Loucy (cell line): ENCODE data around the gene DNAH17.

Experiments
- H2AFZ ChIP-seq: fragments of 200-600 bp; sonication (generic); 2 replicates; pipeline ENCODE4 v1.6.0; 2016; ENCODE audit warnings: antibody characterized with exemption, mild to moderate bottlenecking, low read length, moderate library complexity
- H3F3A ChIP-seq: fragments of 200-600 bp; 2 replicates; pipeline ENCODE4 v1.6.0; 2016; ENCODE audit warnings: antibody characterized with exemption, low read depth, mild to moderate bottlenecking
- H3K27me3 ChIP-seq: fragments of 200-600 bp; sonication (generic); 2 replicates; pipeline ENCODE4 v1.6.1; 2014; ENCODE audit warnings: low read length, mild to moderate bottlenecking; ENCODE audit not compliant: insufficient read depth, poor library complexity, severe bottlenecking
- H3K36me3 ChIP-seq: fragments of 200-600 bp; sonication (generic); 2 replicates; pipeline ENCODE4 v1.6.1; 2016; ENCODE audit warnings: low read length; ENCODE audit not compliant: insufficient read depth
- H3K4me1 ChIP-seq: fragments of 200-600 bp; sonication (generic); 2 replicates; pipeline ENCODE4 v1.5.1; 2014; ENCODE audit warnings: low read length, mild to moderate bottlenecking; ENCODE audit not compliant: insufficient read depth, poor library complexity, severe bottlenecking
- H3K4me2 ChIP-seq: fragments of 200-600 bp; sonication (generic); 2 replicates; pipeline ENCODE4 v1.6.0; 2014; ENCODE audit warnings: antibody characterized with exemption, low read length, low read depth, mild to moderate bottlenecking; ENCODE audit not compliant: poor library complexity, severe bottlenecking
- H3K4me3 ChIP-seq: fragments of 200-600 bp; sonication (generic); 2 replicates; pipeline ENCODE4 v1.5.1; 2014; ENCODE audit warnings: low read length, mild to moderate bottlenecking, mixed read lengths; ENCODE audit not compliant: poor library complexity, severe bottlenecking
- H3K79me2 ChIP-seq: fragments of 200-600 bp; sonication (generic); 2 replicates; pipeline ENCODE4 v1.6.1; 2014; ENCODE audit warnings: low read length; ENCODE audit not compliant: insufficient read depth
- H3K9ac ChIP-seq: fragments of 200-600 bp; sonication (generic); 2 replicates; pipeline ENCODE4 v1.6.0; 2014; ENCODE audit warnings: mild to moderate bottlenecking, low read depth, low read length, moderate library complexity; ENCODE audit not compliant: poor library complexity, severe bottlenecking
- H3K9me2 ChIP-seq: fragments of 200-600 bp; sonication (generic); replicated peaks from 2 replicates; pipeline ENCODE4 v1.6.1; 2016; ENCODE audit warnings: low read depth, low read length, mixed read lengths
- H3K9me3 ChIP-seq: fragments of 200-600 bp; sonication (generic); 2 replicates; pipeline ENCODE4 v1.6.1; 2014; ENCODE audit warnings: mild to moderate bottlenecking, antibody characterized with exemption, low read length, low read depth; ENCODE audit not compliant: insufficient read depth
- H4K20me1 ChIP-seq: fragments of 200-600 bp; sonication (generic); 2 replicates; pipeline ENCODE4 v1.6.0; 2014; ENCODE audit warnings: antibody characterized with exemption, low read length, mild to moderate bottlenecking; ENCODE audit not compliant: insufficient read depth, poor library complexity, severe bottlenecking
- EZH2phosphoT487 ChIP-seq: fragments of 200-600 bp; IDR thresholded peaks from 2 replicates; pipeline ENCODE4 v1.6.1; 2018; ENCODE audit warnings: antibody characterized with exemption, mild to moderate bottlenecking, moderate library complexity, borderline replicate concordance
- TF ChIP-seq, protein P1 (sequence below): fragments of 200-600 bp; sonication (generic); conservative IDR thresholded peaks from 2 replicates; pipeline ENCODE4 v1.5.1; 2014; ENCODE audit warnings: mild to moderate bottlenecking, antibody characterized with exemption, low read length

Gene DNAH17

DNA sequence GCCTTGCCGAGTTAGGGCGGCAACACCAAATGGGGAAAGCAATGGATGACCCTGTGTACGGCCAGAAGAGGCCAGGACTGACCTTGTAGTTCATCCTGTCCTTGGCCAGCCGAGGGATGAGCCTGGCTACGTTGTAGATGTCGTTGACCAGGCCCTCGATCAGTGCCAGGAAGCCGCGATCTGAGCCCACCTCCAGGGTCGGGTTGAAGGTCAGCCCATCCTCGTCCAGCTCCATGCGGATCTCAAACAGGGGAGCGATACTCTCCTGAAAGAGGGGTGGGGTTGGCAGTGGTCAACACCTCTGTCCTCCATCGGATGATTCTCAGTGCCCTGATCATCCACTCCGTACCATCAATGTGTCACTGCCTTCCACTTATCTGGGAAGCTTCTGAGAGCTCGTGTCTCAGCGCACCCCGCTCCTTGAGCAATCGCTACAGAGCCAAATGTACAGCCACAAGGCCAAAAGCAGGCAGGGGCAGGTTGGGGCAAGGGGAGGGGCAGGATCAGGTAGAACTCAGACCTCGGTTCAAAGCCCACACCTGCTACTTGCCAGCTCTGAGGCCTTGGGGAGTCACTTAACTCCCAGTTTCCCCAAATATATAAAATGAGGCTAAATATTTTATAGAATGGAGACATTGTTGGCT lies 39.9 kb downstream of the DNAH17 start:
- Histone ChIP-seq H3K79me2 (no peaks in the 10 kb centered on the region), H3K4me2 (no peak overlapping the region), H3F3A (no peaks in the 10 kb centered on the region), H3K27me3 (no peaks in the 10 kb centered on the region), H4K20me1 (no peaks in the 10 kb centered on the region), H3K4me1 (peaks cover 6% of the 10 kb centered on the region), H3K9me3 (no peaks in the 10 kb centered on the region), H3K9me2 (no peaks in the 10 kb centered on the region), H2AFZ (no peak overlapping the region), H3K36me3 (no peaks in the 10 kb centered on the region), H3K4me3 (no peak overlapping the region), H3K9ac (no peak overlapping the region)
- TF ChIP-seq, protein P1, sequence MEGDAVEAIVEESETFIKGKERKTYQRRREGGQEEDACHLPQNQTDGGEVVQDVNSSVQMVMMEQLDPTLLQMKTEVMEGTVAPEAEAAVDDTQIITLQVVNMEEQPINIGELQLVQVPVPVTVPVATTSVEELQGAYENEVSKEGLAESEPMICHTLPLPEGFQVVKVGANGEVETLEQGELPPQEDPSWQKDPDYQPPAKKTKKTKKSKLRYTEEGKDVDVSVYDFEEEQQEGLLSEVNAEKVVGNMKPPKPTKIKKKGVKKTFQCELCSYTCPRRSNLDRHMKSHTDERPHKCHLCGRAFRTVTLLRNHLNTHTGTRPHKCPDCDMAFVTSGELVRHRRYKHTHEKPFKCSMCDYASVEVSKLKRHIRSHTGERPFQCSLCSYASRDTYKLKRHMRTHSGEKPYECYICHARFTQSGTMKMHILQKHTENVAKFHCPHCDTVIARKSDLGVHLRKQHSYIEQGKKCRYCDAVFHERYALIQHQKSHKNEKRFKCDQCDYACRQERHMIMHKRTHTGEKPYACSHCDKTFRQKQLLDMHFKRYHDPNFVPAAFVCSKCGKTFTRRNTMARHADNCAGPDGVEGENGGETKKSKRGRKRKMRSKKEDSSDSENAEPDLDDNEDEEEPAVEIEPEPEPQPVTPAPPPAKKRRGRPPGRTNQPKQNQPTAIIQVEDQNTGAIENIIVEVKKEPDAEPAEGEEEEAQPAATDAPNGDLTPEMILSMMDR, result no peak
- TF ChIP-seq EZH2phosphoT487, result no peak

DNA sequence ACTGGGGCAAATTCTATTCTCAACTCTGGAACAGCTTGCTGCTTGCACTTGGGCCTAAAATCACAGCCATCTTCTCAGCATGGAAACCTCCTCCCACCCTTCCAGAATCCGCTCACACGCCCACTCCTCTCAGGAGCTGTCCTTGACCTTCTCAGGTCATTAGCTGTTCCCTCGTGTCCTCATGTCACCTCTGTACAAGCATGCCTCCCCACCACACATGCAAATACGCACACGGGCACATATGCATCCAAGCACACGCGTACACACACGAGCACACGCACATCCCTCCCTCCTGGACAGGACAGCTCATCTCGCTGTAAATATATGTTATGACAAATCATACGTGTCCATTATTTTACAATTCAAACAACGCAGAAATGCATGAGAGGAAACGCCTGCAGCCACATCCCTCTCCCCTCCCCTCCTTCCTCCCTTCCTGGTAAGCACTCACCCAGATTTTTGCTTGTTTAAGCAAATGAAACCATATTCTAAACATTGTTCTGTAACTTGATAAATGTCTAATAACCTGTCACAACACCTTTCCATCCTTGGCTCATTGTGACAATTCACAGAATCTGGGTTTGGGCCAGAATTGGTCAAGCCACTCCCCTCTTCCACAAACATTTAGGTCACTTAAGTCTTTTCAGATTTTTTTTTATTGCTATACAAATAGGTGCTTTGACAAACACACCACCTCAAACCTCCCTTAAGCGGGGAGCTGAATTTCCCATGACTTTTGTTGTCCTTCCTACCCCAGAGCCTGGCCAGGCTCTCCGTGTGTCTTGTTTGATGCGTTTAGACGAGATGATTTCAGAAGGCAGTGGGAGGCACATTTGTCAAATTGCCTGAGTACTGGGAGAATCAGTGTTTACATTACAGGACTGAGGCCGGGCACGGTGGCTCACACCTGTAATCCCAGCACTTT lies 41.7 kb downstream of the DNAH17 start:
- Histone ChIP-seq H3K9ac (no peak overlapping the region), H2AFZ (no peak overlapping the region), H3K4me1 (peaks cover 6% of the 10 kb centered on the region), H3K79me2 (no peaks in the 10 kb centered on the region), H3K4me2 (no peak overlapping the region), H3K9me2 (no peaks in the 10 kb centered on the region), H3K27me3 (no peaks in the 10 kb centered on the region), H3K36me3 (no peaks in the 10 kb centered on the region), H3K9me3 (no peaks in the 10 kb centered on the region), H3K4me3 (no peak overlapping the region), H4K20me1 (no peaks in the 10 kb centered on the region), H3F3A (no peaks in the 10 kb centered on the region)
- no peak for TF ChIP-seq EZH2phosphoT487
- TF ChIP-seq, protein P1, result no peak

DNA sequence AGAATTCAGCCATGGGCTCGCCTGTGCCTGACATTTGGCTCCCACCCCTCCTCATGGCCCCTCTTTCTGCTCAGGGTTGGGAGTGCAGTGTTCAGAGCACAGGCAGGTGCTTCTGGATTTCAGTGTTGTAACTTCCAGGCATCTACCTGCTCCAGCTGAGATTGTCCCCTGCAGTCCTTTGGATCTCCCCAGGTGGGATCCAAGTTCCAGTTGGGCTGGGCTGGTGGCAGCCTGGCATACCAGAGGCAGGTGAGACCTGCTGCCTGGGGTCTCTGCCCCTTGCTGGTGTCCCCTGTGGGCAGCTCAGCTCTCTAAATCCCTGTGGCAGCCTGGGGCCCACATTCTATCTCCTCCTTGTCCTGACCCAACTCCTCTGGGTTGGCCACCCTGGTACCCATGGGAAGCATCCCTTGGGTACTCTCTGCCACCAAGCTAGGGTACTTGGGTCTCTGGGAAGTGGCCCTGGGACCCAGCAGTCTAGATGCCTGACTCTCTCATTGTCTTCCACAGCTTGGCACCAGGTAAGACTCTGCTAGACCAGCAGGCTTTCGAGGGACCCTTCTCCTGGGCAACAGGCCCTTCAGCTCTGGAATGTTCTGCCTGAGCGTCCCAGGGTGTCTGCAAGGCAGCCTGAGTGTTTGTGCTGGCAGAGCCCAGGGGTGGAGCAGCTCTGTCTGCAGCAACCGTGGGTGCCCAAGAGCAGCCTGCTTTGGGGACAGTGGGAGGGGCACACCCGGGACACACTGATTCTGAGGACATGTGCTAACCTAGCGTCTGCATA lies 42.5 kb downstream of the DNAH17 start:
- Histone ChIP-seq H4K20me1 (no peaks in the 10 kb centered on the region), H3K9ac (no peak overlapping the region), H3K27me3 (no peaks in the 10 kb centered on the region), H3K36me3 (no peaks in the 10 kb centered on the region), H3K9me3 (no peaks in the 10 kb centered on the region), H2AFZ (no peak overlapping the region), H3K79me2 (no peaks in the 10 kb centered on the region), H3F3A (no peaks in the 10 kb centered on the region), H3K9me2 (no peaks in the 10 kb centered on the region), H3K4me1 (peaks cover 6% of the 10 kb centered on the region), H3K4me2 (no peak overlapping the region), H3K4me3 (no peak overlapping the region)
- no peak for TF ChIP-seq EZH2phosphoT487
- TF ChIP-seq, protein P1, result no peak
